BLaER1 (cell line): ENCODE results near the gene SLC12A8.

Experiments
- H3K27ac ChIP-seq: shearing (Covaris generic); formaldehyde crosslinking; 2 replicates; pipeline ENCODE4 v1.8.1; 2022
- H3K27me3 ChIP-seq: shearing (Covaris generic); formaldehyde crosslinking; 2 replicates; pipeline ENCODE4 v1.8.1; 2022
- H3K36me3 ChIP-seq: shearing (Covaris generic); formaldehyde crosslinking; 2 replicates; pipeline ENCODE4 v1.8.1; 2022
- H3K4me1 ChIP-seq: shearing (Covaris generic); formaldehyde crosslinking; 2 replicates; pipeline ENCODE4 v1.8.1; 2022
- H3K4me2 ChIP-seq: shearing (Covaris generic); formaldehyde crosslinking; 2 replicates; pipeline ENCODE4 v1.8.1; 2022
- H3K4me3 ChIP-seq: shearing (Covaris generic); formaldehyde crosslinking; 2 replicates; pipeline ENCODE4 v1.8.1; 2022
- H3K9ac ChIP-seq: shearing (Covaris generic); formaldehyde crosslinking; 2 replicates; pipeline ENCODE4 v1.8.1; 2022
- H3K9me3 ChIP-seq: shearing (Covaris generic); formaldehyde crosslinking; 2 replicates; pipeline ENCODE4 v1.8.1; 2022
- H4K20me1 ChIP-seq: shearing (Covaris generic); formaldehyde crosslinking; 2 replicates; pipeline ENCODE4 v1.8.1; 2022
- Cebpa-rat ChIP-seq: shearing (Covaris generic); IDR thresholded peaks from 2 replicates; pipeline ENCODE4 v1.8.1; 2022

Gene SLC12A8

GRCh38 chr3:125220727-125221429, 8.3 kb upstream of the SLC12A8 start:
- H3K9me3 ChIP-seq: no peaks in the 10 kb centered on the region
- no peaks in the 10 kb centered on the region for H3K27me3 ChIP-seq
- H3K27ac ChIP-seq: no peak overlapping the region
- no peaks in the 10 kb centered on the region for H4K20me1 ChIP-seq
- H3K9ac ChIP-seq: no peak overlapping the region
- no peak for TF ChIP-seq Cebpa-rat
- H3K4me3 ChIP-seq: no peak overlapping the region
- H3K4me1 ChIP-seq: no peaks in the 10 kb centered on the region
- no peak overlapping the region for H3K4me2 ChIP-seq
- no peaks in the 10 kb centered on the region for H3K36me3 ChIP-seq

GRCh38 chr3:125220183-125220582, 7.6 kb upstream of the SLC12A8 start:
- H3K36me3 ChIP-seq: no peaks in the 10 kb centered on the region
- H3K9ac ChIP-seq: no peak overlapping the region
- no peak overlapping the region for H3K27ac ChIP-seq

GRCh38 chr3:125219261-125219701, 6.7 kb upstream of the SLC12A8 start:
- Histone ChIP-seq H3K9me3 (no peaks in the 10 kb centered on the region), H4K20me1 (no peaks in the 10 kb centered on the region), H3K27me3 (no peaks in the 10 kb centered on the region), H3K27ac (no peak overlapping the region), H3K4me2 (no peak overlapping the region), H3K9ac (no peak overlapping the region), H3K4me3 (no peak overlapping the region), H3K36me3 (no peaks in the 10 kb centered on the region), H3K4me1 (no peaks in the 10 kb centered on the region)
- TF ChIP-seq Cebpa-rat: no peak

More at GRCh38 chr3:125220183-125220582, 7.6 kb upstream of the SLC12A8 start:
- no peak for TF ChIP-seq Cebpa-rat
- Histone ChIP-seq H3K4me1 (no peaks in the 10 kb centered on the region), H3K9me3 (no peaks in the 10 kb centered on the region), H3K4me2 (no peak overlapping the region), H3K27me3 (no peaks in the 10 kb centered on the region), H4K20me1 (no peaks in the 10 kb centered on the region), H3K4me3 (no peak overlapping the region)

GRCh38 chr3:125214738-125215137, 2.2 kb upstream of the SLC12A8 start:
- Histone ChIP-seq H3K27ac (no peak overlapping the region), H3K4me3 (no peak overlapping the region), H3K4me2 (no peak overlapping the region), H4K20me1 (no peaks in the 10 kb centered on the region), H3K9ac (no peak overlapping the region), H3K9me3 (no peaks in the 10 kb centered on the region; the same call in 1 of the 2 replicates), H3K36me3 (no peaks in the 10 kb centered on the region), H3K4me1 (no peaks in the 10 kb centered on the region), H3K27me3 (peaks cover 31% of the 10 kb centered on the region)
- no peak for TF ChIP-seq Cebpa-rat

- TF ChIP-seq Cebpa-rat: no peak
- H3K9me3 ChIP-seq: no peaks in the 10 kb centered on the region; the same call in 1 of the 2 replicates
- H3K4me1 ChIP-seq: no peaks in the 10 kb centered on the region
Observed at GRCh38 chr3:125213946-125214542, 1.5 kb upstream of the SLC12A8 start.

GRCh38 chr3:125213364-125213755, 812 bp upstream of the SLC12A8 start:
- Histone ChIP-seq H3K27me3 (peaks cover 31% of the 10 kb centered on the region), H3K36me3 (no peaks in the 10 kb centered on the region), H3K27ac (no peak overlapping the region), H3K4me2 (no peak overlapping the region), H3K9me3 (no peaks in the 10 kb centered on the region; the same call in 1 of the 2 replicates), H3K9ac (no peak overlapping the region), H3K4me1 (no peaks in the 10 kb centered on the region), H4K20me1 (no peaks in the 10 kb centered on the region), H3K4me3 (no peak overlapping the region)
- no peak for TF ChIP-seq Cebpa-rat

More at GRCh38 chr3:125213946-125214542, 1.5 kb upstream of the SLC12A8 start:
- no peak overlapping the region for H3K9ac ChIP-seq
- peaks cover 31% of the 10 kb centered on the region for H3K27me3 ChIP-seq
- H3K4me3 ChIP-seq: no peak overlapping the region
- H4K20me1 ChIP-seq: no peaks in the 10 kb centered on the region
- no peaks in the 10 kb centered on the region for H3K36me3 ChIP-seq
- H3K4me2 ChIP-seq: no peak overlapping the region
- no peak overlapping the region for H3K27ac ChIP-seq

GRCh38 chr3:125212091-125212508, 448 bp downstream of the SLC12A8 start:
- Histone ChIP-seq H3K4me2 (no peak overlapping the region), H3K27ac (no peak overlapping the region), H3K36me3 (no peaks in the 10 kb centered on the region), H3K4me1 (no peaks in the 10 kb centered on the region), H3K9ac (no peak overlapping the region), H4K20me1 (no peaks in the 10 kb centered on the region), H3K4me3 (no peak overlapping the region), H3K27me3 (peaks cover 31% of the 10 kb centered on the region), H3K9me3 (no peaks in the 10 kb centered on the region; the same call in 1 of the 2 replicates)
- no peak for TF ChIP-seq Cebpa-rat

GRCh38 chr3:125211523-125212090, 941 bp downstream of the SLC12A8 start:
- H3K36me3 ChIP-seq: no peaks in the 10 kb centered on the region
- no peaks in the 10 kb centered on the region; the same call in 1 of the 2 replicates for H3K9me3 ChIP-seq
- H3K9ac ChIP-seq: no peak overlapping the region
- H3K4me3 ChIP-seq: no peak overlapping the region
- H3K27me3 ChIP-seq: peaks cover 31% of the 10 kb centered on the region
- H3K4me1 ChIP-seq: no peaks in the 10 kb centered on the region
- H3K4me2 ChIP-seq: no peak overlapping the region
- H3K27ac ChIP-seq: no peak overlapping the region
- TF ChIP-seq Cebpa-rat: no peak
- no peaks in the 10 kb centered on the region for H4K20me1 ChIP-seq

GRCh38 chr3:125207949-125208568, 4.5 kb downstream of the SLC12A8 start:
- Histone ChIP-seq H3K9ac (no peak overlapping the region), H3K27me3 (peaks cover 22% of the 10 kb centered on the region), H3K36me3 (no peaks in the 10 kb centered on the region), H3K9me3 (no peaks in the 10 kb centered on the region; the same call in 1 of the 2 replicates), H4K20me1 (no peaks in the 10 kb centered on the region), H3K4me2 (no peak overlapping the region), H3K4me1 (no peaks in the 10 kb centered on the region), H3K4me3 (no peak overlapping the region), H3K27ac (no peak overlapping the region)
- no peak for TF ChIP-seq Cebpa-rat

- H3K4me3 ChIP-seq: no peak overlapping the region
- no peak overlapping the region for H3K4me2 ChIP-seq
- H4K20me1 ChIP-seq: no peaks in the 10 kb centered on the region
- no peaks in the 10 kb centered on the region; the same call in 1 of the 2 replicates for H3K9me3 ChIP-seq
- no peak overlapping the region for H3K27ac ChIP-seq
- H3K4me1 ChIP-seq: no peaks in the 10 kb centered on the region
- H3K27me3 ChIP-seq: peaks cover 17% of the 10 kb centered on the region
- H3K36me3 ChIP-seq: no peaks in the 10 kb centered on the region
- TF ChIP-seq Cebpa-rat: no peak
- no peak overlapping the region for H3K9ac ChIP-seq
Observed at GRCh38 chr3:125207507-125207906, 5.0 kb downstream of the SLC12A8 start.
